MCF 10A (cell line): ENCODE measurements around the gene TECR. TPM values are rescaled to one million over a fixed set of nuclear protein-coding genes. Genes with fewer than 3 reads are reported as not detected.
"Not testable (repeated sequence)": the region's sequence is repeated elsewhere in the genome, so short reads cannot be mapped to it uniquely, and the experiment has no call there.

ENCODE experiments used
- BruUV-seq: library from RNA; stranded (reverse); fragments of 400-500 nt; replicated peaks from 2 replicates; lab custom pipeline; 2021; lab: Mats Ljungman, UMichigan
- CTCF ChIA-PET: fragments of 300-600 bp; sonication (Branson Sonifier 250); formaldehyde crosslinking; extraction: SDS; loops from one replicate; lab custom pipeline; 2021; ENCODE audit warnings: antibody characterized with exemption, inconsistent platforms; lab: Yijun Ruan, JAX
- POLR2A ChIA-PET: fragments of 300-600, 350-650 bp; sonication (Branson Sonifier 250); formaldehyde crosslinking; extraction: SDS; loops from one replicate; lab custom pipeline; 2020; ENCODE audit warnings: antibody characterized with exemption, inconsistent platforms; lab: Yijun Ruan, JAX
- DNase-seq: peaks from one replicate; pipeline ENCODE4 v3.0.0-alpha.2; 2018; ENCODE audit not compliant: unreplicated experiment
- H3K27ac Mint-ChIP-seq: one replicate; pipeline ENCODE4 v1.8.0; 2022; ENCODE audit warnings: mild to moderate bottlenecking, low read depth, mixed read lengths; ENCODE audit not compliant: unreplicated experiment
- H3K27me3 Mint-ChIP-seq: one replicate; pipeline ENCODE4 v1.8.0; 2022; ENCODE audit warnings: mixed read lengths; ENCODE audit not compliant: insufficient read depth, unreplicated experiment
- H3K36me3 Mint-ChIP-seq: one replicate; pipeline ENCODE4 v1.8.0; 2022; ENCODE audit warnings: mild to moderate bottlenecking, moderate library complexity, mixed read lengths; ENCODE audit not compliant: insufficient read depth, unreplicated experiment
- H3K4me1 Mint-ChIP-seq: one replicate; pipeline ENCODE4 v1.8.0; 2022; ENCODE audit warnings: mixed read lengths; ENCODE audit not compliant: insufficient read depth, unreplicated experiment
- H3K4me3 Mint-ChIP-seq: one replicate; pipeline ENCODE4 v1.8.0; 2022; ENCODE audit warnings: mild to moderate bottlenecking, moderate library complexity, mixed read lengths; ENCODE audit not compliant: unreplicated experiment
- H3K9me3 Mint-ChIP-seq: one replicate; pipeline ENCODE4 v1.8.0; 2022; ENCODE audit warnings: mixed read lengths; ENCODE audit not compliant: unreplicated experiment
- CTCF ChIP-seq: fragments of 200-600 bp; IDR thresholded peaks from one replicate; pipeline ENCODE4 v1.8.0; 2022; ENCODE audit warnings: antibody characterized with exemption, mild to moderate bottlenecking; ENCODE audit not compliant: unreplicated experiment
- intact Hi-C: fragments of 100-400 bp; cut with micrococcal nuclease; formaldehyde crosslinking; loops from 2 replicates; pipeline ENCODE4 v1.14.1; 2022
- total RNA-seq: library from RNA; stranded (reverse); gene quantifications from 2 replicates; pipeline ENCODE4 v1.2.3, GENCODE V29; 2022

Gene TECR
- total RNA-seq, 1 experiment from 2014 or later, result 106 TPM

DNA sequence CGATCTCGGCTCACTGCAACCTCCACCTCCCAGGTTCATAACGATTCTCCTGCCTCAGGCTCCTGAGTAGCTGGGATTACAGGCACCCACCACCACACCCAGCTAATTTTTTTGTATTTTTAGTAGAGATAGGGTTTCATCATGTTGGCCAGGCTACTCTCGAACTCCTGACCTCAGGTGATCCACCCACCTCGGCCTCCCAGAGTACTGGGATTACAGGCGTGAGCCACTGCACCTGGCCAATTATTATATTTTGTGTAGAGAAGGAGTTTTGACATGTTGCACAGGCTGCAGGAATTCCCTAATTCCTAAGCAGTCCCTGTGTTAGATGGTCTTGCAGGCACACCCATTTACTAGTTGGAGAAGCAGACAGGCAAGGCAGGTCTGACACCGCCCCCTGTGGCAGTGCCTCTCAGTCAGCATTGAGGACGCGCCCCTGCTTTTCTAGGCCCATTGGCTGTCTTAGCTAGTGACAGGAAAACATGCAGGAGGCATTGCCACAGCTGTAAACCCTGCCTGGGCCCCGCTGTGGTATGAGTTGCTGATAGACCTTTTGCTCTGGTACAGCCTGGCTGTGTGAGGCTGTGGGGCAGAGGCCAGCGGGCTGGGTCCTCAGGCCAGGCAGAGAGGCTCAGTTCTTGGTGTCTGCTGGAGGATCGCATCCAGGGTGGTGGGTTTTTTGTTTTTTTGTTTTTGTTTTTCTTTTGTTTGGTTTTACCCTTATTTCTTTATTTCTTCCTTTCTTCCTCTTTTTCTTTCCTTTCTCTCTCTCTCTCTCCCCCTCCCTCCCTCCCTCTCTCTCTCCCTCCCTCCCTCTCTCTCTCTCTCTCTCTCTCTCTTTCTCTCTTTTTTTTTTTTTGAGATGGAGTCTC, 22.0 kb downstream of the TECR start:
- H3K9me3 Mint-ChIP-seq, H3K4me3 Mint-ChIP-seq, H3K27me3 Mint-ChIP-seq, BruUV-seq: not testable (repeated sequence)
- ChIA-PET POLR2A (interaction anchor here (0.6 to 2.5 kb wide), 10 partner anchors 11 to 246 kb away, joined by 3 to 24 read pairs (median 4); partner anchors contain the start of genes DNAJB1, GIPC1 and TECR), CTCF (interaction anchor here (0.7 to 2.2 kb wide), 8 partner anchors 11 to 235 kb away, joined by 3 to 12 read pairs (median 3); no protein-coding TSS in a partner anchor)
- TF ChIP-seq CTCF, result peak; percentile 17
- intact Hi-C loops, result loop anchor here (2.0 kb wide), 1 partner anchor 35 kb away; no protein-coding TSS in a partner anchor
- peak; percentile 65 for DNase-seq
- Mint-ChIP-seq H3K27ac (peak overlapping the region; percentile 80), H3K36me3 (peaks cover 27% of the 10 kb centered on the region), H3K4me1 (peaks cover 37% of the 10 kb centered on the region)

DNA sequence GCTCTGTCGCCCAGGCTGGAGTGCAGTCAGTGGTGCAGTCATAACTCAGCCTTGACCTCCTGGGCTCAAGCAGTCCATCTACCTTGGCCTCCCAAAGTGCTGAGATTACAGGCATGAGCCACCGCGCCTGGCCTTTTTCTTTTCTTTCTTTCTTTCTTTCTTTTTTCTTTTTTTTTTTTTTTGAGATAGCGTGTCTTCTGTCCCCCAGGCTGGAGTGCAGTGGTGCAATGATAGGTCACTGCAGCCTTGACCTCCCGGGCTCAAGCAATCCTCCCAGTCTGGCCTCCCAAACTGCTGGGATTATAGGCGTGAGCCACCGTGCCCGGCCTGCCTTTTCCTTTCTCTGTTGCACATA, 22.6 kb downstream of the TECR start:
- POLR2A ChIA-PET, result interaction anchor here (1.0 to 3.1 kb wide), 6 partner anchors 10 to 57 kb away, joined by 3 to 29 read pairs (median 17); partner anchors contain the start of genes DNAJB1, GIPC1 and TECR
- intact Hi-C loops, BruUV-seq: not testable (repeated sequence)

DNA sequence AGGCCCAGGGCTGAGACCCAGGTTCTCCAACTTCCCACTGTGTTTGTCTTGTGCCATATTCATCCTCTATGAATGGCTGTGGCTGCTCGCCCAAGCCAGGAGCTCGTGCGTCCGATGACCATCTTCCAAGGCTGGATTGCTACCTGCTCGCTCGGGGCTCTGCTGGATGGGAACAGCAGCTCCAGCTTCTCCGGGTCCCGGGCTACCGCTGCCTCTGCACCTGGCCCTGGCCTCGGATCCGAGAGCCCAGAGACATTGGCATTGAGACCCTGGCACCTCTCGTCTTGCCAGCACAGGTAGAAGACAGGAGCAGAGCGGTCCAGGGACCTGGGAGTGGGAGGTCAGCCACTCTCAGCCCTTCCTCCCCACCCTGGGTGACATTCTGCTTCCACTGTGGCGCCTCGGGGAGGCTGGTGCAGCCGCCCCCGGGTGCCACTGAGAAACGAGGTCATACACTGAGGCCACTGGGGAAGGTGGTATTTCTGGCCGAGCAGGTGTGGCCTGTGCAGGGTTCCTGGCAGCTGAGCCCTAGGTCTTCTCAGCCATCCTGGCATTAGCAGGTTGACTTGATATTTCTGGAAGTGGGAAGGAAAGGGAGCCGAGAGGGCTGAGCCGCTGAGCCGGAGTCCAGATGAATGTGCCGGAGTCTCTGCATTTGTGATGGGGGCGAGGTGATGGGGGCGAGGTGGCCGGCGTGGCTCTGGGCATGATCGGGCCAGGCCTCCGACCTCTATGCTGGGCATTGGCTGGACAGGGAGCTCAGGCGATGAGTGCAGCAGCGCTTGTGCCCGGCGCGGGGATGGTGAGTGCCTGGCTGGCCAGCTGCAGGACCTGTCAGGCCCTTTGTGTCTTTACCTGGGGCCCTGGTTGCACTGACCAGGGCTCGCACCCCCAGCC, 23.9 kb downstream of the TECR start:
- ChIA-PET CTCF (interaction anchor here (0.5 to 4.6 kb wide), 9 partner anchors 20 to 545 kb away, joined by 3 to 27 read pairs (median 4); partner anchors contain the start of genes ASF1B and DNAJB1), POLR2A (interaction anchor here (0.9 to 5.1 kb wide), 11 partner anchors 8 to 56 kb away, joined by 3 to 40 read pairs (median 9); partner anchors contain the start of genes DNAJB1, NDUFB7 and TECR)
- Mint-ChIP-seq H3K9me3 (no peaks in the 10 kb centered on the region), H3K27ac (no peak overlapping the region), H3K4me3 (no peak overlapping the region), H3K27me3 (no peaks in the 10 kb centered on the region), H3K36me3 (peaks cover 18% of the 10 kb centered on the region), H3K4me1 (peaks cover 42% of the 10 kb centered on the region)
- TF ChIP-seq CTCF, result no peak
- intact Hi-C loops, result no loop called here
- DNase-seq, result no peak
- no TSS peak for BruUV-seq

More for the DNA sequence above, 22.6 kb downstream of the TECR start:
- Mint-ChIP-seq H3K36me3 (peaks cover 27% of the 10 kb centered on the region), H3K4me1 (peaks cover 42% of the 10 kb centered on the region)
- CTCF ChIA-PET, result interaction anchor here (0.7 to 1.0 kb wide), 3 partner anchors 10 to 214 kb away, joined by 3 to 5 read pairs (median 3); no protein-coding TSS in a partner anchor
- not testable (repeated sequence) for DNase-seq, H3K27ac Mint-ChIP-seq, H3K9me3 Mint-ChIP-seq, H3K4me3 Mint-ChIP-seq, H3K27me3 Mint-ChIP-seq

- CTCF ChIA-PET, result interaction anchor here (0.5 to 4.6 kb wide), 11 partner anchors 11 to 544 kb away, joined by 3 to 27 read pairs (median 5); partner anchors contain the start of genes ASF1B and DNAJB1
- BruUV-seq, result no TSS peak
- Mint-ChIP-seq H3K4me1 (peaks cover 42% of the 10 kb centered on the region), H3K27me3 (no peaks in the 10 kb centered on the region), H3K9me3 (no peaks in the 10 kb centered on the region), H3K27ac (peak overlapping the region; percentile 32), H3K4me3 (no peak overlapping the region), H3K36me3 (peaks cover 12% of the 10 kb centered on the region)
- no peak for DNase-seq
- intact Hi-C loops, result no loop called here
- POLR2A ChIA-PET, result interaction anchor here (0.6 to 5.1 kb wide), 13 partner anchors 9 to 642 kb away, joined by 3 to 40 read pairs (median 6); partner anchors contain the start of genes ASF1B, DNAJB1, NDUFB7 and TECR
- no peak for TF ChIP-seq CTCF
Measured at GRCh38 chr19:14553939-14554243, 24.5 kb downstream of the TECR start.
